ENCODE data around the gene MYOF.
"Not testable (repeated sequence)": the region's sequence is repeated elsewhere in the genome, so short reads cannot be mapped to it uniquely, and the experiment has no call there.

Gene MYOF

DNA sequence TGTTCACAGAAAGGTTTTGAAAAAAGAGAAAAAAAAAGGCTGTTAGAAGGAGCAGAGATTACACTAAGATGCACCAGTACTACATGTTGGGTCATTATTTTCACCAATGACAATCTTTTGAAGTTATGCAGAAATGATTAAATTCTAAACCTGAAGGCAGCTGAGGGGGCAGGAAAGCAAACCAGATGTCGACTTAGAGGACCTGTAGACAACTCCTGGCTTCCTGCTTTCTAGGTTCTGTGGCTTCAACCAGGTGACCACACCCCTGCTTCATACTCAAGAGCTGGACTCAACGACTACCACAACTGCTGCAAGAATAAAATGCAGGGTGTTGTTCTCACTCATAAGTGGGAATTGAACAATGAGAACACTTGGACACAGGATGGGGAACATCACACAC, 30.0 kb downstream of the MYOF start:
- H3K9ac ChIP-seq (ENCODE audit: low read length) = no peak overlapping the region
- no peak overlapping the region for H3K4me3 ChIP-seq (ENCODE audit: low read depth in 1 of 2, low read length in 2 of 2)
- H3K27ac ChIP-seq (ENCODE audit: low read depth, low read length) = no peak overlapping the region
- H3K36me3 ChIP-seq (ENCODE audit: insufficient read depth, low read length) = peaks cover 26% of the 10 kb centered on the region
- no peaks in the 10 kb centered on the region for H3K27me3 ChIP-seq (ENCODE audit: control insufficient read depth in 1 of 2, insufficient read depth in 2 of 2, low read length in 2 of 2)
- H3K9me3 ChIP-seq (ENCODE audit: low read length) = no peaks in the 10 kb centered on the region
- H3K4me1 ChIP-seq (ENCODE audit: insufficient read depth, low read length) = peaks cover 4% of the 10 kb centered on the region

DNA sequence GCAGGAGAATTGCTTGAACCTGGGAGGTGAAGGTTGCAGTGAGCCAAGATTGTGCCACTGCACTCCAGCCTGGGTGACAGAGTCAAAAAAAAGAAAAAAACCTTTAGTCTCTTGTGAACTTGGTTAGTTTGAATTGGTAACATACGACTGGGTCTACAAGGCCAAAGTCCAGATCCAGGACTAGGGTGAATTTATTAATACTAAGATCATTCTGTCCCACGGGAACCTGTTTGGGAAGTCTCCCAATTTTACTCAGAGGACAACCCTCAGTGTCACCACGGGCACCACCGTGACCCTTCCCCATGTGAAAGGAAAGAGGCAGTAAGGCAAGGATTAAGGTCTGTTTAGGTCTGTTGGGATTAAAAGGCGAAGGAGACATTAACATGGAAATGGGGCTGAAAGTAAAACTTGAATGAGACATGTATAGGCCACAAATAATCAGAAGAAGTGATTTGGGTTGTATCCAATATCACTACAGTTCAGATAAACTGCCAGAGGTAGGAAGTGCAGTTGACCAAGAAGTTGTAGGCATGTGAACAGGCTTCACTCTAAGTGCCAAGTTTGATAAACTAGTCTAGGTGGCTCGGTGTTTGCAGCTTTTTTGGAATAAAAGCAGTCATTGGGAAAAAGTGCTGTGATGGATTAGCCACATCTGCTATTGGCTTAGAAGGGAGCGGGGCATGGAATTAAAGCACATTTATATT, 30.7 kb downstream of the MYOF start:
- no peak overlapping the region for H3K27ac ChIP-seq (ENCODE audit: low read depth, low read length)
- H3K36me3 ChIP-seq (ENCODE audit: insufficient read depth, low read length) = peaks cover 26% of the 10 kb centered on the region
- no peaks in the 10 kb centered on the region for H3K9me3 ChIP-seq (ENCODE audit: low read length)
- no peaks in the 10 kb centered on the region for H3K27me3 ChIP-seq (ENCODE audit: control insufficient read depth in 1 of 2, insufficient read depth in 2 of 2, low read length in 2 of 2)
- no peak overlapping the region for H3K9ac ChIP-seq (ENCODE audit: low read length)
- no peak overlapping the region for H3K4me3 ChIP-seq (ENCODE audit: low read depth in 1 of 2, low read length in 2 of 2)
- H3K4me1 ChIP-seq (ENCODE audit: insufficient read depth, low read length) = peaks cover under 1% of the 10 kb centered on the region

DNA sequence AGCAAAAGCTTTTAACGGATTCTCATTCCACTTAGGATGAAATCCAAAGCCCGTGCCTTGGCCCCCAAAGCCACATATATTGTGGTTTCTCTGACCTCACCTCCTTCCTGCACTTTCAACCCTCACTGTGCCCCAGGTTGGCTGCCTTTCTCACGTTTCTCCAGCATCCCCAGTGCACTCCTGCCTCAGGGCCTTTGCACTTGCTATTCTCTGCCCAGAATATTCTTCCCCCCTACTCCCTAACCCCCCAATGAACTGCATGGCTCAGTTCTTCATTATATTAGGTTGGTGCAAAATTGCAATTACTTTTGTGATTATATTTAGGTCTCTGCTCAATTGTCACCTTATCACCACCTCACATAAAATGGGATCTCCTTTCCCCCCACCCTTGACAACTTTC, 34.2 kb downstream of the MYOF start:
- Histone ChIP-seq H3K9ac (ENCODE audit: low read length) (no peak overlapping the region), H3K27ac (ENCODE audit: low read depth, low read length) (no peak overlapping the region), H3K27me3 (ENCODE audit: control insufficient read depth in 1 of 2, insufficient read depth in 2 of 2, low read length in 2 of 2) (no peaks in the 10 kb centered on the region), H3K36me3 (ENCODE audit: insufficient read depth, low read length) (peaks cover 28% of the 10 kb centered on the region), H3K9me3 (ENCODE audit: low read length) (no peaks in the 10 kb centered on the region), H3K4me1 (ENCODE audit: insufficient read depth, low read length) (peaks cover 35% of the 10 kb centered on the region), H3K4me3 (ENCODE audit: low read depth in 1 of 2, low read length in 2 of 2) (no peak overlapping the region)

DNA sequence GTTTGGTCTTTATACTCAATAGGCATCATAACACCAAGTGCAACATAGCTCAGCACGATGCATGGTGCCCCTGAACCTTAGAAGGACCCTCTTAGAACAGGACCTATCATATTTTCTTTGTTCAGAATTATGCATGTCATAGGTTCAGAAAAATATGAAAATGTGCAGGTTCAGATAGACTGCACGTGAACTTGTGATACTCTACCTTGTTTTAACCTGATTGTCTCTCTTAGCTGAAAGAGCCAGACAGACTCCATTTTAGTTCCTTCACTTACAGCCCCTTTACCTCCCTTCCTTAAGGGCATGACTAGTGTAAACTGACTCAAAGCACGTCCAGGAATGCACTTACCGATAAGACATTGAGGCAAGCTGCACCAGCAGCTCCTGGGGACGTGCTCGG, 35.1 kb downstream of the MYOF start:
- no peak overlapping the region for H3K4me3 ChIP-seq (ENCODE audit: low read depth in 1 of 2, low read length in 2 of 2)
- H3K27me3 ChIP-seq (ENCODE audit: control insufficient read depth in 1 of 2, insufficient read depth in 2 of 2, low read length in 2 of 2) = no peaks in the 10 kb centered on the region
- H3K27ac ChIP-seq (ENCODE audit: low read depth, low read length) = no peak overlapping the region
- no peaks in the 10 kb centered on the region for H3K9me3 ChIP-seq (ENCODE audit: low read length)
- H3K9ac ChIP-seq (ENCODE audit: low read length) = no peak overlapping the region
- peaks cover 44% of the 10 kb centered on the region for H3K4me1 ChIP-seq (ENCODE audit: insufficient read depth, low read length)
- peaks cover 25% of the 10 kb centered on the region for H3K36me3 ChIP-seq (ENCODE audit: insufficient read depth, low read length)

DNA sequence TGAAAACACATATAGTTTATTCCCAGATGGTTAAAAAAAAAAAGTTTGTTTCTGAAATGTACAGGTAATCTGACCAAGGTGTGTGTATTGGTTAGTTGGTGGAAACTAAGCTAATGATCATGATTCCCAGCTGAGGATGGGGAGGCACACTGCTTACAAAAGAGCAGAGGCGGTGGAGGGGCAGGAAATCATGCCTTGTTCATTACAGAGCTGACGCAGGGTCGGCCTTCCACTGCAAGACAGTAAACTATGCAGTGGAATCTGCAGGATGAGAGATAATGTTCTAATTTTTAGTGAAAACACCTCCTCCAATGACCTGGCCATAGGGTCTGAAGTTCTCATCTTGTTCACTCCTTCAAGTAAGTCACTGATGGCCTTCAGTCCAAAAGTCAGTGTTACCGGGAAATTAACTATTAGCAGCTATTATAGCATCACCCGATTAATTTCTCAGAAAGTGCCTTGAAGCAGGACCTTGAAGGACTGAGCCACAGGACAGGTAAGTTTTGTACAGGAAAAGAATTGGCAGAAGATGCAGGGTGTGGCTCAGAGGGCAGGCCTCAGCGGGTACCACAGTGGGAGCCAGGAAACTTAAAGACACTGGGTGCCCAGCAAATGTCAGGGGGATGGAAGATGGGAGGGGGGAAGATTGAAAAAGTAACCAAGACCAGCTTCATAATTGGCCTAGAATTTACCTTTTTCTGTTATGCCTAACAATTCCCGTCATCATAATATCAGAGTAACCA, 36.0 kb downstream of the MYOF start:
- H3K4me3 ChIP-seq (ENCODE audit: low read depth in 1 of 2, low read length in 2 of 2) = peak overlapping the region in 1 of 2 donors; percentile 15
- peaks cover 49% of the 10 kb centered on the region for H3K4me1 ChIP-seq (ENCODE audit: insufficient read depth, low read length)
- peak overlapping the region; percentile 85 for H3K27ac ChIP-seq (ENCODE audit: low read depth, low read length)
- no peaks in the 10 kb centered on the region for H3K9me3 ChIP-seq (ENCODE audit: low read length)
- H3K36me3 ChIP-seq (ENCODE audit: insufficient read depth, low read length) = peaks cover 18% of the 10 kb centered on the region
- H3K27me3 ChIP-seq (ENCODE audit: control insufficient read depth in 1 of 2, insufficient read depth in 2 of 2, low read length in 2 of 2) = no peaks in the 10 kb centered on the region
- peak overlapping the region; percentile 37 for H3K9ac ChIP-seq (ENCODE audit: low read length)

DNA sequence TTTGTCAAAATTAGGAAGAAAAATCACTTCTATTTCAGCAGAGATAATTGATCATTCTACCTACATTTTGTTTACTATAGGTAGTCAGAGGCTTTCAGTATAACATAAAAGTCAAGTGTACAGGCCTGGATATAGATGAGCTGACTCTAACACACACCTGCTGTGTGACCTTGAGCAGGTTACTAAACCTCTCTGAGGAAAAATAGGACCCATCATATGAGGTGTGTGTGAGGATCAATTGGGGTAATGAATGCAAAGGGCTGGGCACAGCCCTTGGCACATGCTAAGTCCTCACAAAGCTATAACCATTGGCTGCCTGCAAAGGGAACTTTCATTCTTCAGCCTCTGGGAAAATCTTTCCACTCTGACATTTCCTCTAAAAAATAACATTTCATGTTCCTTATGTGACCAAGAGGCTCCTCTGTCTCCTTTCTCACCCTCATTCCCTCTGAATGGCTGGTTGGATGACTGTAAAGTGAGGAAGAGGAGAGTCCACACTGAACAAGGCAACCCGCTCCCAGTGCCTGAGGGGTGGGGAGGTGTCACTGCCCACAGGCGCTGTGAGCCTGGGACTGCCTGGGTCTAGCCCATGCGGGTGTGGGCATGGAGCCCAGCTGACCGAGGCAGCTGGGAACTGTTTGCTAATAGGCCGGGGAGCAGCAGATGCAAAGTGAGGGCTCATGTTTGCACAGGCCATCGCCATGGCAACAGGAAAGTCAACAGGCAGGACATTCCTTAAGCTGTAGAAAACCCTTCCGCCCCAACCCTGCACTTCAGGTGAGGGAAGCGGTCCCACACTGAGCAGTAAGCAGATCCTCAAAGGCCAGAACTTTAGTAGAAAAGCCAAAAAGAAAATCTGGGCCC, 36.8 kb downstream of the MYOF start:
- Histone ChIP-seq H3K9ac (ENCODE audit: low read length) (peak overlapping the region; percentile 37), H3K27me3 (ENCODE audit: control insufficient read depth in 1 of 2, insufficient read depth in 2 of 2, low read length in 2 of 2) (no peaks in the 10 kb centered on the region), H3K9me3 (ENCODE audit: low read length) (no peaks in the 10 kb centered on the region), H3K4me3 (ENCODE audit: low read depth in 1 of 2, low read length in 2 of 2) (peak overlapping the region in 1 of 2 donors; percentile 15), H3K27ac (ENCODE audit: low read depth, low read length) (peak overlapping the region; percentile 85), H3K4me1 (ENCODE audit: insufficient read depth, low read length) (peaks cover 56% of the 10 kb centered on the region), H3K36me3 (ENCODE audit: insufficient read depth, low read length) (peaks cover 13% of the 10 kb centered on the region)

DNA sequence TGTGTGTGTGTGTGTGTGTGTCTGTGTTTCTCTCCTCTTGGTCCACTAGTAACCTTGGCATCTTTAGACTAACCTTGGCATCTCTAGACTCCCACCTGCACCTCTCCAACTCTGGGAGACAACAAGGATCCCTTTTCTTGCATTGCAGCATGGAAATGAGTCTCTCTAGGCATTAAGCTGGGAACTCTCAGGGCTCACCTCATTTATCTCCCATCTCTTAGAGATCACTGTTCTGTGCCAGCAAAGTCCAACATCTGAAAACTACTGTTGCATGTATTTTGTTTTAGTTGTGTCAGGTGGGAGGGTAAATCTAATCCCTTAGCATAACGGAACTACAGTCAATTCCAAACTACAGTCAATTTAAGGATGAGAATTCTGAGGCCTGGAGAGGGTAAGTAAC, 38.7 kb downstream of the MYOF start:
- H3K27me3 ChIP-seq (ENCODE audit: control insufficient read depth in 1 of 2, insufficient read depth in 2 of 2, low read length in 2 of 2) = no peaks in the 10 kb centered on the region
- H3K4me3 ChIP-seq (ENCODE audit: low read depth in 1 of 2, low read length in 2 of 2) = no peak overlapping the region
- H3K27ac ChIP-seq (ENCODE audit: low read depth, low read length) = peak overlapping the region; percentile 85
- no peak overlapping the region for H3K9ac ChIP-seq (ENCODE audit: low read length)
- no peaks in the 10 kb centered on the region for H3K9me3 ChIP-seq (ENCODE audit: low read length)
- H3K36me3 ChIP-seq (ENCODE audit: insufficient read depth, low read length) = peaks cover 11% of the 10 kb centered on the region
- peaks cover 70% of the 10 kb centered on the region for H3K4me1 ChIP-seq (ENCODE audit: insufficient read depth, low read length)

DNA sequence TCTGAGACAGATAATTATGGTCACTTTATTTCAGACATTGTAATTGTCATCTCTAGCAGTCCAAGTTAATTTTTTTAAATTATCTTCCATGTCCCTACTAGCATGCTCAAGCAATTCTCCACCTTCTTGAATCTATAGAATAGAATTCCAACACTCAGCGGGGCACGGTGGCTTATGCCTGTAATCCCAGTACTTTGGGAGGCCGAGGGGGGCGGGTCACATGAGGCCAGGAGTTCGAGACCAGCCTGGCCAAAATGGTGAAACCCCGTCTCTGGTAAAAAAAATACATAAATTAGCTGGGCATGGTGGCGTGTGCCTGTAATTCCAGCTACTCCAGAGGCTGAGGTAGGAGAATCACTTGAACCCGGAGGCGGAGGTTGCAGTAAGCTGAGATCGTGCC, 39.4 kb downstream of the MYOF start:
- Histone ChIP-seq H3K27ac (ENCODE audit: low read depth, low read length) (peak overlapping the region; percentile 85), H3K4me1 (ENCODE audit: insufficient read depth, low read length) (peaks cover 77% of the 10 kb centered on the region)
- not testable (repeated sequence) for H3K27me3 ChIP-seq (ENCODE audit: control insufficient read depth in 1 of 2, insufficient read depth in 2 of 2, low read length in 2 of 2); H3K9ac ChIP-seq (ENCODE audit: low read length); H3K9me3 ChIP-seq (ENCODE audit: low read length); H3K4me3 ChIP-seq (ENCODE audit: low read depth in 1 of 2, low read length in 2 of 2); H3K36me3 ChIP-seq (ENCODE audit: insufficient read depth, low read length)

DNA sequence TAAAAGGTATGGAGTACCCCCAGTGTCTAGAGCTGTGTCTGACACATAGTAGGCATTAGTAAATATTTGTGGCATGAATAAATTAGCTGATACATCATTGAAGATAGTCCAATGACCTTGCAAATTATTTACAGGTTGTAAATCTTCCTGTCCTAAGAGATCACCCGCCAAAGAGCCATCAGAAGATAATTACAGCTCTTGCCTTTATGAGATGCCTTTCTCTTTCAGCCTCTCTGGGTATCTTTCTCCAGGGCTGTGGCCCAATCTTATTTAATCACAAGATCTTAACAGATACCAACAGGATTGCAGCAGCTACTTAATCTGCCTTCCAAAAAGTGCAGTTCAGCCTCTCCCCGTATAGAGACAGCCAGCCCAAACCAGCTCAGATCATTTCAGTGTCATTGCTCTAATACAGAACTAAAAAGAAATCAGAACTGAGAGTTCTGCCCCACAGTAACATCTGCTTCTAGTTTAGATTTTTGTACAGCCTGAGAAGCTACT, 41.5 kb downstream of the MYOF start:
- peak overlapping the region; percentile 30 for H3K9ac ChIP-seq (ENCODE audit: low read length)
- H3K27ac ChIP-seq (ENCODE audit: low read depth, low read length) = peak overlapping the region; percentile 85
- H3K4me3 ChIP-seq (ENCODE audit: low read depth in 1 of 2, low read length in 2 of 2) = no peak overlapping the region
- H3K36me3 ChIP-seq (ENCODE audit: insufficient read depth, low read length) = peaks cover 9% of the 10 kb centered on the region
- no peaks in the 10 kb centered on the region for H3K9me3 ChIP-seq (ENCODE audit: low read length)
- H3K27me3 ChIP-seq (ENCODE audit: control insufficient read depth in 1 of 2, insufficient read depth in 2 of 2, low read length in 2 of 2) = no peaks in the 10 kb centered on the region
- peaks cover 87% of the 10 kb centered on the region for H3K4me1 ChIP-seq (ENCODE audit: insufficient read depth, low read length)

DNA sequence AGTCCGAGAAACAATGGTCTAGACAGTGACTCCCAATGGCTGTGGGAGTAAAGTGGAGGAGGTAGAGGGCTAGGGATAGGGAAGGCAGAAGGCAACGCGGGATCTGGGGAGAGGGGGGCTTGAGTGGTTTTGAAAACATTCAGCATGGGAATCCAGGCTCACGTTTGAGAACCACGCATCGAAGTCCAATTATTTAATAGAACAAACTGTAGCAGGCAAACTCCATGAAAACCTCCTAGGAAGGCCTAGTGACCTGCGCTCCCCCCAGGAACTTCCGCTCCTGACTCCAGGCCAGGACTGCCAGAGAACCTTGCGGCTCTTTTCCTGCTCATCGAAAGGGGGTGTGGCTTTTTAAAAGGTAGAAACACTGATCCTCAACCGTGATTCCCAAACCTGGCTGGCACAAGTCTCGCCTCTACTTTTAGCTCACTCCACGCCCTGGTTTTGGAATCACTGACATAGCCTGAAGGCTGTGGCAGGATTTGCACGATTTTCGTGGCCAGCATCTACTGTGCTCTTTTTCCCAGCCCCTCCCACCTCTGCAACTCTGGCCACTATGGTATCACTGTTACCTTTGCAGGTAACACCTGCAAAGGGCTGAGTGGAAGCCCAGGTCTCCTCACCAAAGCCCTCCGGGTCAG, 43.4 kb downstream of the MYOF start:
- Histone ChIP-seq H3K36me3 (ENCODE audit: insufficient read depth, low read length) (peaks cover 4% of the 10 kb centered on the region), H3K27me3 (ENCODE audit: control insufficient read depth in 1 of 2, insufficient read depth in 2 of 2, low read length in 2 of 2) (no peaks in the 10 kb centered on the region), H3K4me1 (ENCODE audit: insufficient read depth, low read length) (peaks cover 79% of the 10 kb centered on the region), H3K9ac (ENCODE audit: low read length) (peak overlapping the region; percentile 70), H3K4me3 (ENCODE audit: low read depth in 1 of 2, low read length in 2 of 2) (peak overlapping the region in 1 of 2 donors; percentile 10), H3K27ac (ENCODE audit: low read depth, low read length) (peak overlapping the region; percentile 98), H3K9me3 (ENCODE audit: low read length) (no peaks in the 10 kb centered on the region)
